BE2C (cell line): ENCODE measurements around the gene DTL.
A peak's percentile ranks its signal among the peaks of the same experiment; 100 is the strongest.

ENCODE experiments used
- DNase-seq: peaks from one replicate; pipeline ENCODE4 v3.0.0-alpha.2; 2020
- H3K27me3 ChIP-seq: fragments of 250-450 bp; sonication (Bioruptor Pico); 2 replicates; pipeline ENCODE4 v1.5.1; 2020; ENCODE audit warnings: mild to moderate bottlenecking
- H3K36me3 ChIP-seq: fragments of 250-450 bp; sonication (Bioruptor Pico); 2 replicates; pipeline ENCODE4 v1.5.1; 2020; ENCODE audit warnings: mild to moderate bottlenecking
- H3K4me1 ChIP-seq: fragments of 250-450 bp; sonication (Bioruptor Pico); 2 replicates; pipeline ENCODE4 v1.5.1; 2020
- H3K4me3 ChIP-seq: 2 replicates; pipeline ENCODE4 v1.5.1; 2011; ENCODE audit warnings: low read depth, low read length
- H3K9me3 ChIP-seq: fragments of 250-450 bp; sonication (Bioruptor Pico); 2 replicates; pipeline ENCODE4 v1.5.1; 2020
- TF ChIP-seq, protein P1 (sequence below): IDR thresholded peaks from 2 replicates; pipeline ENCODE4 v1.5.1; 2012; ENCODE audit warnings: mild to moderate bottlenecking, low read depth, low read length

The DTL gene

GRCh38 chr1:212007178-212007577 lies 28.4 kb upstream of the DTL start:
- Histone ChIP-seq H3K36me3 (peaks cover 48% of the 10 kb centered on the region), H3K27me3 (no peaks in the 10 kb centered on the region), H3K9me3 (no peaks in the 10 kb centered on the region), H3K4me1 (no peaks in the 10 kb centered on the region), H3K4me3 (no peak overlapping the region)
- no peak for DNase-seq
- TF ChIP-seq, protein P1, sequence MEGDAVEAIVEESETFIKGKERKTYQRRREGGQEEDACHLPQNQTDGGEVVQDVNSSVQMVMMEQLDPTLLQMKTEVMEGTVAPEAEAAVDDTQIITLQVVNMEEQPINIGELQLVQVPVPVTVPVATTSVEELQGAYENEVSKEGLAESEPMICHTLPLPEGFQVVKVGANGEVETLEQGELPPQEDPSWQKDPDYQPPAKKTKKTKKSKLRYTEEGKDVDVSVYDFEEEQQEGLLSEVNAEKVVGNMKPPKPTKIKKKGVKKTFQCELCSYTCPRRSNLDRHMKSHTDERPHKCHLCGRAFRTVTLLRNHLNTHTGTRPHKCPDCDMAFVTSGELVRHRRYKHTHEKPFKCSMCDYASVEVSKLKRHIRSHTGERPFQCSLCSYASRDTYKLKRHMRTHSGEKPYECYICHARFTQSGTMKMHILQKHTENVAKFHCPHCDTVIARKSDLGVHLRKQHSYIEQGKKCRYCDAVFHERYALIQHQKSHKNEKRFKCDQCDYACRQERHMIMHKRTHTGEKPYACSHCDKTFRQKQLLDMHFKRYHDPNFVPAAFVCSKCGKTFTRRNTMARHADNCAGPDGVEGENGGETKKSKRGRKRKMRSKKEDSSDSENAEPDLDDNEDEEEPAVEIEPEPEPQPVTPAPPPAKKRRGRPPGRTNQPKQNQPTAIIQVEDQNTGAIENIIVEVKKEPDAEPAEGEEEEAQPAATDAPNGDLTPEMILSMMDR: no peak

- TF ChIP-seq, protein P1: no peak
- Histone ChIP-seq H3K4me1 (no peaks in the 10 kb centered on the region), H3K27me3 (no peaks in the 10 kb centered on the region), H3K4me3 (no peak overlapping the region), H3K36me3 (peaks cover 44% of the 10 kb centered on the region), H3K9me3 (no peaks in the 10 kb centered on the region)
- DNase-seq: no peak
Observed at GRCh38 chr1:212007886-212008285, 27.7 kb upstream of the DTL start.

DNA sequence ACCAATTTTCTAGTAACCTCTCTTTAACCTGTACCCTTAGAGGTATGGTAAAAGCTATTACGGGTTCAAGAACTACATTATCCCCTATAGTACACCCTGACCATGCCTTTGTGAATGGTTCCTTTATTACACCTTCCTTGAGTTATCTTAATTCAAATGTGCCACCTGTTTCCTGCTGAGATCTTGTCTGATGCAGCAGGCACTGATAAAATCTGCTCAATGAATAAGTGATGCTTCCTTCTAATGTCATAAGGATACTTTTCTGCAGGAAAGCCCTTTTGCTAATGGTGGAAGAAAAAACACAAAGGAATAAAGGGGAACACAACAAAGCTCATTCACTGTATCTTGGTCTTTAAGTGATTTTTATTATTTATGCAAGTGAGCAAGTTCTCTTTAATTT lies 26.0 kb upstream of the DTL start:
- Histone ChIP-seq H3K9me3 (no peaks in the 10 kb centered on the region), H3K4me1 (no peaks in the 10 kb centered on the region), H3K4me3 (no peak overlapping the region), H3K27me3 (no peaks in the 10 kb centered on the region), H3K36me3 (peaks cover 35% of the 10 kb centered on the region)
- TF ChIP-seq, protein P1: no peak
- no peak for DNase-seq

DNA sequence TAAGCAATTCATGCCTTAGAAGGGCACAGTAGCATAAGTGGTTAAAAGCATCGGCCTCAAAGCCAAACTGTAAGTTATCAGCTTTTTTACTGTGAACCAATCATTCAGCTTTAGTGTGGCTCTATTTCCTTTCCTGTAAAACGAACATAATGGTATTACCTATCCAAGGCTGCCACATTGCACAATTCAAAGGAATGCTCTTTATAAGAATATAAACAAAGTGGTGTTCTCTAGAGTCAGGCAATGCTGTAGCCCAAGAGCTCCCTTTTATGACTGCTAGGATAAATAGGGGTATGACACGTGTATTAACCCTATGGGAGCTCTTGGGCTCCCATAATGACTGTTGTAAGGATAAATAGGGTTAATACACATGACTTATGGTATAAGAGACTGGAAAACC lies 25.5 kb upstream of the DTL start:
- TF ChIP-seq, protein P1: no peak
- no peak overlapping the region for H3K4me3 ChIP-seq

DNA sequence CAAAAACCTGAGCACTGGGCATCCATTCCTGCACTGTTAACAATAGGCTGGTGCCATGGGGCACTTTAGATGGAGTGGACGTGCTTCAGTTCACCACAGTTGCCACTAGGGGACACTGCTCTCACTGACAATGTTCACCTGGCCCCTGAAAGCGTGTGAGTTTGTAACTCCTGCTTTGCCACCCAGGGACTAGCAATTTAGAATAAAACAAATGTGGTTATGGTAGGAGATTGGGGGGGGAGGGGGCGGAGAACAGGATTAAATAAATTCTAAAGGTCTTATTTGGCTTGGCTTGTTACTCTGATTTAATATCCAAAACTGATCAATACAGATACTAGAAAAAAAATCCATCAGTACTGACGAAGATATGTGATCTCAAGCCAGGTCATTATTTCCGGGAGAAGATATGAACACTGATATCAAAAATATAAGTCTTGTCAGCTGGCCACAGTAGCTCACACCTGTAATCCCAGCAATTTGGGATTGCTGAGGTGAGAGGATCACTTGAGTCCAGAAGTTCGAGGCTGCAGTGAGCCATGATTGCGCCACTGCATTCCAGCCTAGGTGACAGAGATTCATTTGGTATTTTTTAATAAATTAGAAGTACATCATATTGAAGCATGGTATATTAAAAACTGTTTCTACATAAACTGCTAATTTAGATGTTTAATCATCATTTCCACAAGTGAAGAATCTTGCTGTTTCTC lies 23.4 kb upstream of the DTL start:
- Histone ChIP-seq H3K4me3 (no peak overlapping the region), H3K9me3 (no peaks in the 10 kb centered on the region), H3K36me3 (peaks cover 34% of the 10 kb centered on the region), H3K4me1 (no peaks in the 10 kb centered on the region), H3K27me3 (no peaks in the 10 kb centered on the region)
- DNase-seq: peak; percentile 72
- TF ChIP-seq, protein P1: peak; percentile 100

More for the DNA sequence above, 25.5 kb upstream of the DTL start:
- DNase-seq: no peak
- H3K36me3 ChIP-seq: peaks cover 34% of the 10 kb centered on the region
- no peaks in the 10 kb centered on the region for H3K9me3 ChIP-seq
- H3K27me3 ChIP-seq: no peaks in the 10 kb centered on the region
- H3K4me1 ChIP-seq: no peaks in the 10 kb centered on the region

- Histone ChIP-seq H3K4me1 (no peaks in the 10 kb centered on the region), H3K36me3 (peaks cover 23% of the 10 kb centered on the region), H3K27me3 (no peaks in the 10 kb centered on the region), H3K9me3 (no peaks in the 10 kb centered on the region), H3K4me3 (no peak overlapping the region)
- TF ChIP-seq, protein P1: no peak
- no peak for DNase-seq
Observed at GRCh38 chr1:212013672-212014071, 21.9 kb upstream of the DTL start.
